ENCODE measurements around the gene TOB1. TPM values are rescaled to one million over a fixed set of nuclear protein-coding genes. Genes with fewer than 3 reads are reported as not detected.

The TOB1 gene
- total and polyA plus RNA-seq, 8 donors: 30.1 to 346 (median 80.0) TPM

- no peak overlapping the region for H3K27ac ChIP-seq
These were observed 28.7 kb downstream of the TOB1 start for GRCh38 chr17:50837286-50837979.

GRCh38 chr17:50836826-50837225 is 29.3 kb downstream of the TOB1 start:
- Histone ChIP-seq H3K27me3 (peaks cover 0 to 37% (median 8%) of the 10 kb centered on the region in 3 donors), H3K36me3 (no peaks in the 10 kb centered on the region), H3K4me1 (peaks cover 0 to 21% (median 11%) of the 10 kb centered on the region in 4 donors), H3K4me3 (no peak overlapping the region), H3K9me3 (no peaks in the 10 kb centered on the region), H3K27ac (no peak overlapping the region)
- TF ChIP-seq EP300 (IDR thresholded peaks at IDR 0.05): no peak
- no peak for TF ChIP-seq POLR2A (IDR thresholded peaks at IDR 0.05)
- no peak for TF ChIP-seq POLR2AphosphoS5 (IDR thresholded peaks at IDR 0.05)
- no peak for TF ChIP-seq CTCF (IDR thresholded peaks at IDR 0.05)
- WGBS, 5 donors: 81 to 94% (median 85%) methylated on average over 11 of the region's 11 CpGs
- intact Hi-C loops (cut with DNase I; ENCODE audit: low total_unique reads): no loop called here
- DNase-seq: no peak

More at GRCh38 chr17:50837286-50837979, 28.7 kb downstream of the TOB1 start:
- Histone ChIP-seq H3K9me3 (no peaks in the 10 kb centered on the region), H3K4me1 (peaks cover 0 to 18% (median 11%) of the 10 kb centered on the region in 4 donors), H3K4me3 (no peak overlapping the region), H3K36me3 (no peaks in the 10 kb centered on the region), H3K27me3 (peaks cover 0 to 37% (median 8%) of the 10 kb centered on the region in 3 donors)
- TF ChIP-seq POLR2A (IDR thresholded peaks at IDR 0.05): no peak
- TF ChIP-seq POLR2AphosphoS5 (IDR thresholded peaks at IDR 0.05): no peak
- TF ChIP-seq EP300 (IDR thresholded peaks at IDR 0.05): no peak
- TF ChIP-seq CTCF (IDR thresholded peaks at IDR 0.05): no peak
- WGBS, 5 donors: 77 to 87% (median 79%) methylated on average over 7 of the region's 7 CpGs
- intact Hi-C loops (cut with DNase I; ENCODE audit: low total_unique reads): no loop called here
- no peak for DNase-seq

GRCh38 chr17:50835301-50836234 is 30.6 kb downstream of the TOB1 start, which contains the start of gene WFIKKN2:
Gene WFIKKN2 (plus strand): TSS chr17:50835586. CDS start chr17:50835938, 352 bp downstream.
- H3K4me1 ChIP-seq: peaks cover 7 to 30% (median 16%) of the 10 kb centered on the region in 4 donors
- H3K36me3 ChIP-seq: no peaks in the 10 kb centered on the region
- H3K9me3 ChIP-seq: no peaks in the 10 kb centered on the region
- DNase-seq: no peak
- H3K4me3 ChIP-seq: peak within 1 kb of the TSS; percentile 21 to 31 (median 27)
- 52 to 60% (median 54%) methylated on average over 32 to 39 of the region's 39 CpGs for WGBS, 5 donors
- H3K27ac ChIP-seq: peak within 1 kb of the TSS in 1 of 5 donors; percentile 40
- TF ChIP-seq CTCF (IDR thresholded peaks at IDR 0.05) (no peak), POLR2A (IDR thresholded peaks at IDR 0.05) (no peak), EP300 (IDR thresholded peaks at IDR 0.05) (no peak), POLR2AphosphoS5 (IDR thresholded peaks at IDR 0.05) (no peak)
- H3K27me3 ChIP-seq: peaks cover 0 to 37% (median 8%) of the 10 kb centered on the region in 3 donors
- intact Hi-C loops (cut with DNase I; ENCODE audit: low total_unique reads): no loop called here

Measured in stomach (tissue), 9 donors.